Small intestine (tissue), 7 donors: ENCODE results near the gene MPPED2. TPM values are rescaled to one million over a fixed set of nuclear protein-coding genes. Genes with fewer than 3 reads are reported as not detected.

ENCODE experiments used
- DNase-seq, 2 donors: peaks; one replicate each; pipeline versions ENCODE4 v3.0.0 to v3.0.0-alpha.2; 2013
- FAIRE-seq: peaks from 2 replicates; lab custom pipeline; 2012; peaks lifted over from hg19 to GRCh38; lab: Jason Lieb, UNC
- H3K27ac ChIP-seq, 3 donors: one replicate each; pipeline ENCODE4 v1.5.1; 2013; ENCODE audit warnings: low read length in 2 of 3, mild to moderate bottlenecking in 2 of 3, control low read depth in 1 of 3, inconsistent platforms in 1 of 3, low read depth in 1 of 3, moderate library complexity in 1 of 3
- H3K27me3 ChIP-seq, 3 donors: one replicate each; pipeline ENCODE4 v1.6.1; 2013; ENCODE audit warnings: low read length in 3 of 3, inconsistent platforms in 1 of 3; ENCODE audit not compliant: control insufficient read depth in 3 of 3, insufficient read depth in 3 of 3
- H3K36me3 ChIP-seq, 3 donors: one replicate each; pipeline ENCODE4 v1.6.1; 2013; ENCODE audit warnings: low read length in 3 of 3, inconsistent platforms in 1 of 3, low read depth in 1 of 3, mild to moderate bottlenecking in 1 of 3, moderate library complexity in 1 of 3; ENCODE audit not compliant: control insufficient read depth in 3 of 3, insufficient read depth in 2 of 3
- H3K4me1 ChIP-seq, 3 donors: one replicate each; pipeline ENCODE4 v1.6.1; 2013; ENCODE audit warnings: low read length in 2 of 3, inconsistent platforms in 1 of 3, low read depth in 1 of 3, mild to moderate bottlenecking in 1 of 3, moderate library complexity in 1 of 3; ENCODE audit not compliant: control insufficient read depth in 3 of 3, insufficient read depth in 2 of 3
- H3K4me3 ChIP-seq, 3 donors: one replicate each; pipeline ENCODE4 v1.5.1; 2013; ENCODE audit warnings: low read length in 3 of 3, control low read depth in 1 of 3, inconsistent platforms in 1 of 3, low read depth in 1 of 3, mild to moderate bottlenecking in 1 of 3, moderate library complexity in 1 of 3
- H3K9me3 ChIP-seq, 2 donors: one replicate each; pipeline ENCODE4 v1.6.1; 2013; ENCODE audit warnings: low read depth in 1 of 2, low read length in 1 of 2; ENCODE audit not compliant: control insufficient read depth in 2 of 2, insufficient read depth in 1 of 2
- WGBS, 3 donors: extraction: QIAGEN DNeasy Blood & Tissue Kit; methylation state at CpG; one replicate each; pipeline ENCODE4 v1.1.7; 2013; 5-methylcytosine and 5-hydroxymethylcytosine counted together
- polyA plus RNA-seq, 4 donors: library from polyadenylated mRNA; stranded (reverse) in 3 of 4; unstranded in 1 of 4; fragments of 200-250 nt in 3 of 4; fragments of 120-200 nt in 1 of 4; gene quantifications; one replicate each; pipeline versions ENCODE4 v1.2.1 to v1.2.3, GENCODE V29; 2013
- donor health status: healthy with polysubstance abuse.
- donor health status: control.
- donor health status: control.
- donor health status: Bipolar disorder and iron deficiency.
- donor health status: healthy.

Gene MPPED2
- polyA plus RNA-seq, 4 donors, result 0.84 to 1.1 TPM; not detected in 2

- WGBS, 3 donors, result 19 to 28% (median 22%) methylated on average over 2 of the region's 2 CpGs
- FAIRE-seq, result no peak
- no peaks in the 10 kb centered on the region for H3K36me3 ChIP-seq
- no peaks in the 10 kb centered on the region for H3K4me1 ChIP-seq
- no peak overlapping the region for H3K27ac ChIP-seq
- H3K4me3 ChIP-seq, result no peak overlapping the region
- no peak for DNase-seq
- H3K27me3 ChIP-seq, result no peaks in the 10 kb centered on the region
- no peaks in the 10 kb centered on the region for H3K9me3 ChIP-seq
Observed at GRCh38 chr11:30468881-30469280, 117.3 kb downstream of the MPPED2 start.

GRCh38 chr11:30467176-30467575, 119.0 kb downstream of the MPPED2 start:
- no peaks in the 10 kb centered on the region for H3K9me3 ChIP-seq
- H3K4me3 ChIP-seq, result no peak overlapping the region
- no peaks in the 10 kb centered on the region for H3K27me3 ChIP-seq
- no peak overlapping the region for H3K27ac ChIP-seq
- H3K4me1 ChIP-seq, result no peaks in the 10 kb centered on the region
- FAIRE-seq (no peak), DNase-seq (no peak)
- H3K36me3 ChIP-seq, result no peaks in the 10 kb centered on the region

- Histone ChIP-seq H3K27ac (no peak overlapping the region), H3K4me1 (no peaks in the 10 kb centered on the region), H3K27me3 (no peaks in the 10 kb centered on the region), H3K36me3 (no peaks in the 10 kb centered on the region), H3K9me3 (no peaks in the 10 kb centered on the region), H3K4me3 (no peak overlapping the region)
- WGBS, 3 donors, result 13 to 54% (median 41%) methylated on average over 1 of the region's 1 CpG
- DNase-seq, result no peak
- FAIRE-seq, result no peak
Observed at GRCh38 chr11:30465623-30466022, 120.5 kb downstream of the MPPED2 start.

- Histone ChIP-seq H3K4me3 (no peak overlapping the region), H3K4me1 (no peaks in the 10 kb centered on the region), H3K9me3 (no peaks in the 10 kb centered on the region), H3K36me3 (no peaks in the 10 kb centered on the region), H3K27me3 (no peaks in the 10 kb centered on the region), H3K27ac (no peak overlapping the region)
- 81 to 98% (median 85%) methylated on average over 2 of the region's 2 CpGs for WGBS, 3 donors
- FAIRE-seq (no peak), DNase-seq (no peak)
Observed at GRCh38 chr11:30465192-30465591, 121.0 kb downstream of the MPPED2 start.

- Histone ChIP-seq H3K4me3 (no peak overlapping the region), H3K4me1 (no peaks in the 10 kb centered on the region), H3K27me3 (no peaks in the 10 kb centered on the region), H3K27ac (no peak overlapping the region), H3K36me3 (no peaks in the 10 kb centered on the region), H3K9me3 (no peaks in the 10 kb centered on the region)
- WGBS, 3 donors, result 83 to 90% (median 85%) methylated on average over 2 of the region's 2 CpGs
- no peak for FAIRE-seq
- no peak for DNase-seq
Observed at GRCh38 chr11:30463266-30463665, 122.9 kb downstream of the MPPED2 start.

GRCh38 chr11:30462421-30462820, 123.7 kb downstream of the MPPED2 start:
- H3K27me3 ChIP-seq, result no peaks in the 10 kb centered on the region
- 61 to 90% (median 86%) methylated on average over 3 of the region's 3 CpGs for WGBS, 3 donors
- H3K9me3 ChIP-seq, result no peaks in the 10 kb centered on the region
- no peak overlapping the region for H3K27ac ChIP-seq
- H3K4me3 ChIP-seq, result no peak overlapping the region
- H3K36me3 ChIP-seq, result no peaks in the 10 kb centered on the region
- FAIRE-seq (no peak), DNase-seq (no peak)
- H3K4me1 ChIP-seq, result no peaks in the 10 kb centered on the region

- DNase-seq, result no peak
- no peaks in the 10 kb centered on the region for H3K4me1 ChIP-seq
- peaks cover 0 to 2% (median 0%) of the 10 kb centered on the region in 3 donors for H3K27me3 ChIP-seq
- no peaks in the 10 kb centered on the region for H3K9me3 ChIP-seq
- no peak for FAIRE-seq
- no peak overlapping the region for H3K27ac ChIP-seq
- 60 to 72% (median 71%) methylated on average over 3 of the region's 3 CpGs for whole genome bisulfite sequencing, 3 donors
- no peak overlapping the region for H3K4me3 ChIP-seq
- H3K36me3 ChIP-seq, result no peaks in the 10 kb centered on the region
Observed at GRCh38 chr11:30459821-30460220, 126.3 kb downstream of the MPPED2 start.

GRCh38 chr11:30459306-30459705, 126.8 kb downstream of the MPPED2 start:
- WGBS, 3 donors, result 73 to 80% (median 78%) methylated on average over 3 of the region's 3 CpGs
- H3K4me1 ChIP-seq, result no peaks in the 10 kb centered on the region
- no peaks in the 10 kb centered on the region for H3K36me3 ChIP-seq
- H3K27ac ChIP-seq, result no peak overlapping the region
- DNase-seq, result no peak
- H3K27me3 ChIP-seq, result peaks cover 0 to 2% (median 0%) of the 10 kb centered on the region in 3 donors
- H3K9me3 ChIP-seq, result no peaks in the 10 kb centered on the region
- H3K4me3 ChIP-seq, result no peak overlapping the region
- FAIRE-seq, result no peak

GRCh38 chr11:30458541-30458940, 127.6 kb downstream of the MPPED2 start:
- Histone ChIP-seq H3K4me1 (no peaks in the 10 kb centered on the region), H3K27me3 (peaks cover 0 to 2% (median 0%) of the 10 kb centered on the region in 3 donors), H3K4me3 (no peak overlapping the region), H3K36me3 (no peaks in the 10 kb centered on the region), H3K9me3 (no peaks in the 10 kb centered on the region), H3K27ac (no peak overlapping the region)
- DNase-seq, result no peak
- WGBS, 3 donors, result 85 to 96% (median 89%) methylated on average over 3 of the region's 3 CpGs
- no peak for FAIRE-seq
